Measurements from ENCODE around the gene TBC1D19.
"Not testable (repeated sequence)": the region's sequence is repeated elsewhere in the genome, so short reads cannot be mapped to it uniquely, and the experiment has no call there.

The TBC1D19 gene

GRCh38 chr4:26583865-26584652, at the start of gene TBC1D19:
TBC1D19 (plus strand) TSS chr4:26584084; CDS start chr4:26584194, 110 bp downstream.
- H3K36me3 ChIP-seq (replicated peaks; ENCODE audit: low read depth, low read length) = no peaks in the 10 kb centered on the region
- H3K4me2 ChIP-seq (ENCODE audit: low read length) = peak within 1 kb of the TSS; percentile 84
- H3K79me2 ChIP-seq (ENCODE audit: low read length) = peaks cover 5% of the 10 kb centered on the region; the same call in 1 of the 2 replicates
- H3K4me3 ChIP-seq (ENCODE audit: low read length) = peak within 1 kb of the TSS; percentile 93
- H2AFZ ChIP-seq (ENCODE audit: low read depth, low read length) = peak within 1 kb of the TSS; percentile 92
- H3K9me3 ChIP-seq (ENCODE audit: insufficient read depth, low read length) = no peaks in the 10 kb centered on the region
- H3K27ac ChIP-seq (ENCODE audit: low read length) = peak within 1 kb of the TSS; percentile 52
- H3K27me3 ChIP-seq (ENCODE audit: low read depth, low read length) = no peaks in the 10 kb centered on the region
- peak within 1 kb of the TSS; percentile 57 for H3K9ac ChIP-seq (ENCODE audit: low read length)
- TF ChIP-seq CTCF (IDR thresholded peaks at IDR 0.05; ENCODE audit: low read depth, low read length) = no peak
- no peak for TF ChIP-seq EZH2phosphoT487 (IDR thresholded peaks at IDR 0.05; ENCODE audit: low read depth)
- no peaks in the 10 kb centered on the region for H4K20me1 ChIP-seq (ENCODE audit: insufficient read depth, low read length)
- H3K4me1 ChIP-seq (ENCODE audit: low read length) = peaks cover 10% of the 10 kb centered on the region

GRCh38 chr4:26542991-26543390, 40.9 kb upstream of the TBC1D19 start:
- no peaks in the 10 kb centered on the region for H3K4me1 ChIP-seq (ENCODE audit: low read length)
- H3K9me3 ChIP-seq (ENCODE audit: insufficient read depth, low read length) = no peaks in the 10 kb centered on the region
- H3K4me2 ChIP-seq (ENCODE audit: low read length) = no peak overlapping the region
- TF ChIP-seq CTCF (IDR thresholded peaks at IDR 0.05; ENCODE audit: low read depth, low read length) (no peak), EZH2phosphoT487 (IDR thresholded peaks at IDR 0.05; ENCODE audit: low read depth) (no peak)
- H3K36me3 ChIP-seq (replicated peaks; ENCODE audit: low read depth, low read length) = no peaks in the 10 kb centered on the region
- no peak overlapping the region for H3K4me3 ChIP-seq (ENCODE audit: low read length)
- H3K27me3 ChIP-seq (ENCODE audit: low read depth, low read length) = no peaks in the 10 kb centered on the region
- no peak overlapping the region for H2AFZ ChIP-seq (ENCODE audit: low read depth, low read length)
- no peak overlapping the region for H3K9ac ChIP-seq (ENCODE audit: low read length)
- H4K20me1 ChIP-seq (ENCODE audit: insufficient read depth, low read length) = no peaks in the 10 kb centered on the region
- no peaks in the 10 kb centered on the region for H3K79me2 ChIP-seq (ENCODE audit: low read length)
- H3K27ac ChIP-seq (ENCODE audit: low read length) = no peak overlapping the region

- no peaks in the 10 kb centered on the region for H3K36me3 ChIP-seq (replicated peaks; ENCODE audit: low read depth, low read length)
- no peak overlapping the region for H3K9ac ChIP-seq (ENCODE audit: low read length)
- H2AFZ ChIP-seq (ENCODE audit: low read depth, low read length) = no peak overlapping the region
- H3K9me3 ChIP-seq (ENCODE audit: insufficient read depth, low read length) = no peaks in the 10 kb centered on the region
- H3K27ac ChIP-seq (ENCODE audit: low read length) = no peak overlapping the region
- H3K4me3 ChIP-seq (ENCODE audit: low read length) = no peak overlapping the region
- no peaks in the 10 kb centered on the region for H3K4me1 ChIP-seq (ENCODE audit: low read length)
- no peak overlapping the region for H3K4me2 ChIP-seq (ENCODE audit: low read length)
- no peak for TF ChIP-seq CTCF (IDR thresholded peaks at IDR 0.05; ENCODE audit: low read depth, low read length)
- TF ChIP-seq EZH2phosphoT487 (IDR thresholded peaks at IDR 0.05; ENCODE audit: low read depth) = no peak
- no peaks in the 10 kb centered on the region for H4K20me1 ChIP-seq (ENCODE audit: insufficient read depth, low read length)
- H3K79me2 ChIP-seq (ENCODE audit: low read length) = no peaks in the 10 kb centered on the region
- no peaks in the 10 kb centered on the region for H3K27me3 ChIP-seq (ENCODE audit: low read depth, low read length)
These were observed 39.5 kb upstream of the TBC1D19 start for GRCh38 chr4:26544421-26544820.

- H3K9ac ChIP-seq (ENCODE audit: low read length); H3K79me2 ChIP-seq (ENCODE audit: low read length); H4K20me1 ChIP-seq (ENCODE audit: insufficient read depth, low read length); H3K4me3 ChIP-seq (ENCODE audit: low read length); H3K36me3 ChIP-seq (replicated peaks; ENCODE audit: low read depth, low read length); H3K9me3 ChIP-seq (ENCODE audit: insufficient read depth, low read length); H2AFZ ChIP-seq (ENCODE audit: low read depth, low read length); H3K4me2 ChIP-seq (ENCODE audit: low read length); H3K27me3 ChIP-seq (ENCODE audit: low read depth, low read length); H3K27ac ChIP-seq (ENCODE audit: low read length); H3K4me1 ChIP-seq (ENCODE audit: low read length): not testable (repeated sequence)
These were observed 35.5 kb upstream of the TBC1D19 start for GRCh38 chr4:26548379-26548778.

All from OCI-LY3 (cell line).